Glutamatergic neuron (in vitro differentiated cells): ENCODE measurements around the gene PAX3. TPM values are rescaled to one million over a fixed set of nuclear protein-coding genes. Genes with fewer than 3 reads are reported as not detected.

Experiments
- DNase-seq: peaks from one replicate; pipeline ENCODE4 v3.0.0; 2022
- H3K27ac Mint-ChIP-seq: one replicate; pipeline ENCODE4 v1.8.0; 2020; ENCODE audit warnings: mild to moderate bottlenecking, mixed read lengths, inconsistent platforms; ENCODE audit not compliant: unreplicated experiment
- H3K27me3 Mint-ChIP-seq: one replicate; pipeline ENCODE4 v1.8.0; 2020; ENCODE audit warnings: mild to moderate bottlenecking, moderate library complexity, mixed read lengths, inconsistent platforms; ENCODE audit not compliant: unreplicated experiment
- H3K36me3 Mint-ChIP-seq: one replicate; pipeline ENCODE4 v1.8.0; 2020; ENCODE audit warnings: mild to moderate bottlenecking, mixed read lengths, inconsistent platforms; ENCODE audit not compliant: unreplicated experiment
- H3K4me1 Mint-ChIP-seq: one replicate; pipeline ENCODE4 v1.8.0; 2020; ENCODE audit warnings: mild to moderate bottlenecking, low read depth, mixed read lengths, inconsistent platforms; ENCODE audit not compliant: unreplicated experiment
- H3K4me3 Mint-ChIP-seq: one replicate; pipeline ENCODE4 v1.8.0; 2020; ENCODE audit warnings: mild to moderate bottlenecking, mixed read lengths, inconsistent platforms; ENCODE audit not compliant: unreplicated experiment
- H3K9me3 Mint-ChIP-seq: one replicate; pipeline ENCODE4 v1.8.0; 2020; ENCODE audit warnings: mild to moderate bottlenecking, moderate library complexity, mixed read lengths, inconsistent platforms; ENCODE audit not compliant: unreplicated experiment
- CTCF ChIP-seq: fragments of 200-600 bp; sonication (generic); IDR thresholded peaks from one replicate; pipeline ENCODE4 v1.5.0; 2021; ENCODE audit not compliant: partially characterized antibody, unreplicated experiment
- total RNA-seq: library from RNA; stranded (reverse); fragmentation: NEBNext Ultra II Directional; extraction: Animal tissue kit (Norgen Biotek cat#: 25700); gene quantifications from one replicate; pipeline ENCODE4 v1.2.1, GENCODE V29; 2021; ENCODE audit not compliant: unreplicated experiment

The PAX3 gene
- total RNA-seq, 1 donor from 2014 or later = 31.2 TPM

DNA sequence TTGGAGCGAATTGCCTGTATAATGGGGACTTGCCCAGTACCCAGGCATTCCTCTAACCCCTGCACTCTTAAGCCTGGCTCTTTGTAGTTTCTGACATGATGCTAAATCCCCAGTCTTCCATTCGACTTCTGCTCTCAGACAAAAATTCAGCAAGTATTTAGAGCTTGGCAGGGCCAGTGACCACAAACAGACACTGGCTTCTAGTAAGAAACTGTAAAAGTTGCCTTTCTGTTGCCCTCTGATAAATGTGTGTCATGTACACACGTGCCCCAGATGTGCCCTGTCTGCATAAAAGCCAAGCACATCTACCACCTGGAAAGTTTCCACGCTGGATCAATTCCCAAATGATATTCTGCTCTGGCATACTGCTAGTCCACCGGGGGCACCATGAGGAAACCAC, 18.0 kb downstream of the PAX3 start:
- DNase-seq = no peak
- TF ChIP-seq CTCF = no peak
- Mint-ChIP-seq H3K4me3 (no peak overlapping the region), H3K27ac (no peak overlapping the region), H3K9me3 (no peaks in the 10 kb centered on the region), H3K4me1 (peaks cover 10% of the 10 kb centered on the region), H3K27me3 (peaks cover 9% of the 10 kb centered on the region), H3K36me3 (no peaks in the 10 kb centered on the region)

DNA sequence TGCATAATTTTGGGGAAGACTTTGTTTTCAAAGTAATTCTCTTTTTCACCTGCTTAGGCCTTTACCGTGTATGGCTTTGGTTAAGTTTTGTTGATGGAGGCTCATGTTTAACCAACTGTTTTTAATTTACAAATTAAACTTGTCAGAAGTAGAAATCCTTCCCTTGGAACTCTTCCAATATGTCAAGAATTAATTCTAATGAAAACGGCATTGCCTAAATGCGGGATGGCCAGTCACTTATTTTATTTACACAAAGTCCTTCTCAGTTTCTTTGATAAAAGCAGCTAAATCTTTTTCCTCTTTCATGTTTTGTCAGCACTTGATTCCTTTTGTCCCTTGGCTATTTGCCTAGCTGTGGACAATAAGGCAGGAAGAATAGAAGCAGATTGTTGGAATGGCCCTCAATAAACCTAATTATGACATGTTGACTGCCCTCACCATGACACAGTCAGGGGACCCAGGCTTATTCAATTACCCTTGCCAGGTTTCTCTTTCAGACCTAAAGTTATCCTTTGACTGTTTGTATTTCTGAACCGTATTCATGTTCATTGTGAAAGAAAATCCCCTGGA, 26.3 kb downstream of the PAX3 start:
- H3K36me3 Mint-ChIP-seq = no peaks in the 10 kb centered on the region
- no peak for DNase-seq
- no peak overlapping the region for H3K4me3 Mint-ChIP-seq
- no peak for TF ChIP-seq CTCF
- peaks cover 2% of the 10 kb centered on the region for H3K27me3 Mint-ChIP-seq
- peaks cover 2% of the 10 kb centered on the region for H3K9me3 Mint-ChIP-seq
- H3K27ac Mint-ChIP-seq = no peak overlapping the region
- peaks cover 8% of the 10 kb centered on the region for H3K4me1 Mint-ChIP-seq

DNA sequence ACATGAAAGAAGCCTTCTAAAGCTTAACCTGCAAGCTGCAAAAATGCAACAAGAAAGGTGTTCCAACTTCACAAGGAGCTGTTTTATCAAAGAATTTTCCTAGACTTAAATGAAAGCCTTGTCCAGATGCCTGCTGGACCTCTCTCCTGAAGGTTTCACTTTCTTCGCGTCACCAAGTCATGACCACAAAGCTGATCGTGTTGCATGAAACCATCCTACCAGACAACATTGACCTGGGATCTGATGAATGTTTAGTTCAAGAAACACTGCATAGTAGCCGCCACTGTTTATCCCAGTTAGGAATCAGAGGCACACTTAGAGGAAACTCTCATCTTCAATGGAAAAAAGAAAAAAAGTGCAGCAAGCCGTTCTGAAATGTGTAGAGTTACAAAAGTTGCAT, 26.9 kb downstream of the PAX3 start:
- H3K27me3 Mint-ChIP-seq = peaks cover 2% of the 10 kb centered on the region
- TF ChIP-seq CTCF = no peak
- no peak for DNase-seq
- H3K27ac Mint-ChIP-seq = no peak overlapping the region
- no peaks in the 10 kb centered on the region for H3K36me3 Mint-ChIP-seq
- peaks cover 8% of the 10 kb centered on the region for H3K4me1 Mint-ChIP-seq
- no peak overlapping the region for H3K4me3 Mint-ChIP-seq
- H3K9me3 Mint-ChIP-seq = peaks cover 2% of the 10 kb centered on the region

DNA sequence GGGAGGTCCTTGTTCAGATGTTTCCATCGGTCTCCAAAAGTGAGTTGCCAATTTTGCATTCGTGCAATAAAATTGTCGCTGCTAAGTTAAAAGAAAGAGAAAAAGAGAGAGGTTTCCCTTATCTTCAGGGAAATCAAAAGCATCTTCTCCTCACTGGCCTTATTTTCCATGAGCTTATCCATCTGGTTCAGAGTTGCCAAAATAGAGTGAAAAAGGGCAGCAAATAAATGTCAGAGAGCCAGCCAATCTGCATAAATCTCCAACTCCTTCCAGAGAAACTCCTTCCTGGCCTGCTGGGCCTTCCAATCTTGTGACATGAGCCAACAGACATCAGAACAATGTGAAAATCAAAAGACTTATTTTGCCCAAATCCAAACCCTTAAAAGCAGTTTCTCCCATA, 28.4 kb downstream of the PAX3 start:
- Mint-ChIP-seq H3K9me3 (peaks cover 2% of the 10 kb centered on the region), H3K36me3 (no peaks in the 10 kb centered on the region), H3K27ac (no peak overlapping the region), H3K4me1 (peaks cover 8% of the 10 kb centered on the region), H3K4me3 (no peak overlapping the region), H3K27me3 (peaks cover 2% of the 10 kb centered on the region)
- no peak for TF ChIP-seq CTCF
- DNase-seq = no peak

DNA sequence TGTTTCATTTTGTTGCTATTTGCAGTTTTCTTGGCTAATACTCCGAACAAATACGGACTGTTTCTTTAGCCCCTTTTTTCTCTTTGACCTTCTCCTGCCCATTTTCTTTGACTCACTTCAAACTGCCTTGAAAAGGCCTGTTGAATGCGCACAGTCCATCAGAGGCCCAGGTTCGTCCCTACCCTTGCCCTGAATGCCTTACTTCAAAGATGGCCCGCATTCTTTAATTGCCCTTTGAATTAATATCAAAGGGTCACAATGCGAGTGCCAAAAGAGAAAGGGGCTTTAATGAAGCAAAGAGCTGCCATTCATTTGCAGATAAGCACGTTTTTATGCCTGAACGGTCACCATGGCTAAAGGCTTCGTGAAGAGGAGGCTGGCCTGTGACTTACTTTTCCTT, 29.7 kb downstream of the PAX3 start:
- Mint-ChIP-seq H3K27me3 (peaks cover 2% of the 10 kb centered on the region), H3K4me1 (peaks cover 8% of the 10 kb centered on the region), H3K9me3 (peaks cover 2% of the 10 kb centered on the region), H3K4me3 (no peak overlapping the region), H3K36me3 (no peaks in the 10 kb centered on the region), H3K27ac (no peak overlapping the region)
- DNase-seq = no peak
- no peak for TF ChIP-seq CTCF
